Fibroblast of lung (primary cell): ENCODE results near the gene DLG4.

ENCODE experiments used
- EZH2 ChIP-seq: IDR thresholded peaks from 2 replicates; pipeline ENCODE4 v1.5.1; 2012; ENCODE audit warnings: low read length, control low read depth, mild to moderate bottlenecking; ENCODE audit errors: missing control alignments
- TF ChIP-seq, protein P1 (sequence below), 2 donors: IDR thresholded peaks in 1 of 2; conservative IDR thresholded peaks in 1 of 2; 1 replicate in 1 of 2; 2 replicates in 1 of 2; pipeline ENCODE4 v1.5.1; 2011 to 2012; ENCODE audit warnings: low read length in 2 of 2, control low read depth in 1 of 2, inconsistent platforms in 1 of 2, low read depth in 1 of 2, mild to moderate bottlenecking in 1 of 2

DNA sequence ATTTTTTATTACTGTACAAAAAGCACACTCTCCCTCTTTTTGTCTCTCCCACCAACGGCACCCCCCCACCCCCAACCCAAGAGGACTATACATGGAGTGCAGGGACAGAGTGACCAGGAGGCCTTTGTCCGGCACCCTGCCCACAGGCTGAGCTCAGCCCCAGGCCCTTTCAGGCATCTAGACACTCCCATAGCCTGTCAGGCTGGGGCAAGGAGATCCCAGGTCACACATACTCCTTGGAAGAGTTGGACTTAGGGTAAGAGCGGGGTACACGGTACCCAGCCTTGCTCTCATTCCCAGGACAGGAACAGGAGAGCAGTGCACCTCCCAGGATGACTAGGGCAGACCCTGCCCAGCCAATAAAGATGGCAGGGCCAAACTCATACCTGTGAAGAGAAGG lies 40.5 kb upstream of the DLG4 start:
- TF ChIP-seq, protein P1, sequence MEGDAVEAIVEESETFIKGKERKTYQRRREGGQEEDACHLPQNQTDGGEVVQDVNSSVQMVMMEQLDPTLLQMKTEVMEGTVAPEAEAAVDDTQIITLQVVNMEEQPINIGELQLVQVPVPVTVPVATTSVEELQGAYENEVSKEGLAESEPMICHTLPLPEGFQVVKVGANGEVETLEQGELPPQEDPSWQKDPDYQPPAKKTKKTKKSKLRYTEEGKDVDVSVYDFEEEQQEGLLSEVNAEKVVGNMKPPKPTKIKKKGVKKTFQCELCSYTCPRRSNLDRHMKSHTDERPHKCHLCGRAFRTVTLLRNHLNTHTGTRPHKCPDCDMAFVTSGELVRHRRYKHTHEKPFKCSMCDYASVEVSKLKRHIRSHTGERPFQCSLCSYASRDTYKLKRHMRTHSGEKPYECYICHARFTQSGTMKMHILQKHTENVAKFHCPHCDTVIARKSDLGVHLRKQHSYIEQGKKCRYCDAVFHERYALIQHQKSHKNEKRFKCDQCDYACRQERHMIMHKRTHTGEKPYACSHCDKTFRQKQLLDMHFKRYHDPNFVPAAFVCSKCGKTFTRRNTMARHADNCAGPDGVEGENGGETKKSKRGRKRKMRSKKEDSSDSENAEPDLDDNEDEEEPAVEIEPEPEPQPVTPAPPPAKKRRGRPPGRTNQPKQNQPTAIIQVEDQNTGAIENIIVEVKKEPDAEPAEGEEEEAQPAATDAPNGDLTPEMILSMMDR (conservative IDR thresholded peaks at IDR 0.05 in 1 of 2, IDR thresholded peaks at IDR 0.05 in 1 of 2; ENCODE audit: low read depth in 1 of 2, low read length in 2 of 2) = no peak
- no peak for TF ChIP-seq EZH2
